Measurements from ENCODE around the gene ATXN1. TPM values are rescaled to one million over a fixed set of nuclear protein-coding genes. Genes with fewer than 3 reads are reported as not detected.

Gene ATXN1
- total and polyA plus RNA-seq, 2 of the 13 experiments (the other 11 are each of a cell fraction or from before 2014, with no cell fraction given) = 20.7 to 39.5 TPM

GRCh38 chr6:16670617-16671051, 90.6 kb downstream of the ATXN1 start:
- no peak for ATAC-seq
- Histone ChIP-seq H3K27me3 (ENCODE audit: control insufficient read depth in 1 of 2, insufficient read depth in 2 of 2, low read length in 2 of 2) (no peaks in the 10 kb centered on the region), H3K36me3 (replicated peaks in 1 of 2; ENCODE audit: control insufficient read depth in 1 of 2, insufficient read depth in 2 of 2, low read length in 2 of 2) (no peaks in the 10 kb centered on the region), H3K4me3 (replicated peaks in 1 of 3; ENCODE audit: insufficient read depth in 1 of 3, low read depth in 2 of 3, low read length in 3 of 3) (no peak overlapping the region), H2AFZ (ENCODE audit: low read length) (no peak overlapping the region), H3K4me1 (ENCODE audit: insufficient read depth, low read length) (peaks cover 67% of the 10 kb centered on the region), H4K20me1 (ENCODE audit: insufficient read depth, low read length) (no peaks in the 10 kb centered on the region), H3K9ac (ENCODE audit: insufficient read depth, low read depth, low read length) (no peak overlapping the region), H3K9me3 (ENCODE audit: low read length) (no peaks in the 10 kb centered on the region), H3K4me2 (ENCODE audit: low read depth, low read length) (no peak overlapping the region), H3K79me2 (ENCODE audit: insufficient read depth, low read length) (peaks cover 29% of the 10 kb centered on the region), H3K27ac (ENCODE audit: extremely low read length, insufficient read depth, low read length) (peak overlapping the region; percentile 19)
- FAIRE-seq = no peak
- TF ChIP-seq ADNP (CRISPR knock-in tag; IDR thresholded peaks at IDR 0.05) (no peak), ATF7 (IDR thresholded peaks at IDR 0.05) (peak; percentile 56), ATF7 (CRISPR knock-in tag; IDR thresholded peaks at IDR 0.05) (no peak), RFX5 (IDR thresholded peaks at IDR 0.05; ENCODE audit: low read depth, low read length) (no peak), ZNF616 (CRISPR knock-in tag; IDR thresholded peaks at IDR 0.05; ENCODE audit: low read depth) (no peak)
- TF ChIP-seq, protein P1, sequence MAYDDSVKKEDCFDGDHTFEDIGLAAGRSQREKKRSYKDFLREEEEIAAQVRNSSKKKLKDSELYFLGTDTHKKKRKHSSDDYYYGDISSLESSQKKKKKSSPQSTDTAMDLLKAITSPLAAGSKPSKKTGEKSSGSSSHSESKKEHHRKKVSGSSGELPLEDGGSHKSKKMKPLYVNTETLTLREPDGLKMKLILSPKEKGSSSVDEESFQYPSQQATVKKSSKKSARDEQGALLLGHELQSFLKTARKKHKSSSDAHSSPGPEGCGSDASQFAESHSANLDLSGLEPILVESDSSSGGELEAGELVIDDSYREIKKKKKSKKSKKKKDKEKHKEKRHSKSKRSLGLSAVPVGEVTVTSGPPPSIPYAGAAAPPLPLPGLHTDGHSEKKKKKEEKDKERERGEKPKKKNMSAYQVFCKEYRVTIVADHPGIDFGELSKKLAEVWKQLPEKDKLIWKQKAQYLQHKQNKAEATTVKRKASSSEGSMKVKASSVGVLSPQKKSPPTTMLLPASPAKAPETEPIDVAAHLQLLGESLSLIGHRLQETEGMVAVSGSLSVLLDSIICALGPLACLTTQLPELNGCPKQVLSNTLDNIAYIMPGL (CRISPR knock-in tag; IDR thresholded peaks at IDR 0.05; ENCODE audit: borderline replicate concordance in 1 of 2, low read depth in 1 of 2) = no peak
- TF ChIP-seq, protein P2, sequence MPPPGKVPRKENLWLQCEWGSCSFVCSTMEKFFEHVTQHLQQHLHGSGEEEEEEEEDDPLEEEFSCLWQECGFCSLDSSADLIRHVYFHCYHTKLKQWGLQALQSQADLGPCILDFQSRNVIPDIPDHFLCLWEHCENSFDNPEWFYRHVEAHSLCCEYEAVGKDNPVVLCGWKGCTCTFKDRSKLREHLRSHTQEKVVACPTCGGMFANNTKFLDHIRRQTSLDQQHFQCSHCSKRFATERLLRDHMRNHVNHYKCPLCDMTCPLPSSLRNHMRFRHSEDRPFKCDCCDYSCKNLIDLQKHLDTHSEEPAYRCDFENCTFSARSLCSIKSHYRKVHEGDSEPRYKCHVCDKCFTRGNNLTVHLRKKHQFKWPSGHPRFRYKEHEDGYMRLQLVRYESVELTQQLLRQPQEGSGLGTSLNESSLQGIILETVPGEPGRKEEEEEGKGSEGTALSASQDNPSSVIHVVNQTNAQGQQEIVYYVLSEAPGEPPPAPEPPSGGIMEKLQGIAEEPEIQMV (CRISPR knock-in tag; IDR thresholded peaks at IDR 0.05; ENCODE audit: low read depth) = no peak
- ChIA-PET CTCF (ENCODE audit: low intra/inter-chr PET ratio, low total read pairs) (no interaction called here), POLR2A (interaction anchor here (1.0 kb wide), 1 partner anchor 91 kb away, joined by 4 read pairs; the partner anchor contains the start of gene ATXN1)
- BruUV-seq (replicated peaks) = no TSS peak
- intact Hi-C loops (cut with micrococcal nuclease; ENCODE audit: unreplicated experiment) (no loop called here), in situ Hi-C loops (cut with HindIII; ENCODE audit: extremely low pct_ligation_motif_present, low pct_unique_long_range_greater_than_20kb) (no loop called here)
- no peak for DNase-seq (ENCODE audit: low spot score)
- WGBS (ENCODE audit: low lambda C conversion rate) = 94% methylated on average over 2 of the region's 2 CpGs
